Activated B cell treated with CpG ODN at 0.5 μM for 24 hours (primary cell): ENCODE measurements around the gene EPHA6. TPM values are rescaled to one million over a fixed set of nuclear protein-coding genes. Genes with fewer than 3 reads are reported as not detected.

Experiments
- ATAC-seq: fragments of 200-7000 bp; cut with Tn5 transposase; one replicate; pipeline ENCODE4 v1.10.0; 2021; ENCODE audit warnings: low read depth, mild to moderate bottlenecking, moderate library complexity
- CTCF ChIA-PET: fragments of 350-600 bp; sonication (Branson Sonifier 250); formaldehyde crosslinking; loops from one replicate; lab custom pipeline; 2021; ENCODE audit warnings: antibody characterized with exemption; lab: Charles Lee
- POLR2A ChIA-PET: fragments of 350-600 bp; sonication (Branson Sonifier 250); formaldehyde crosslinking; loops from one replicate; lab custom pipeline; 2021; ENCODE audit warnings: antibody characterized with exemption; lab: Charles Lee
- DNase-seq: peaks from one replicate; pipeline ENCODE4 v3.0.0; 2022
- H3K27ac Mint-ChIP-seq: one replicate; pipeline ENCODE4 v1.8.0; 2020; ENCODE audit warnings: mixed read lengths
- H3K27me3 Mint-ChIP-seq: one replicate; pipeline ENCODE4 v1.8.0; 2021; ENCODE audit warnings: mixed read lengths
- H3K36me3 Mint-ChIP-seq: one replicate; pipeline ENCODE4 v1.8.0; 2021; ENCODE audit warnings: low read depth, mixed read lengths
- H3K4me1 Mint-ChIP-seq: one replicate; pipeline ENCODE4 v1.8.0; 2021; ENCODE audit warnings: mixed read lengths
- H3K4me3 Mint-ChIP-seq: one replicate; pipeline ENCODE4 v1.8.0; 2020; ENCODE audit warnings: mild to moderate bottlenecking, mixed read lengths
- H3K9me3 Mint-ChIP-seq: one replicate; pipeline ENCODE4 v1.8.0; 2020; ENCODE audit warnings: mixed read lengths
- CTCF ChIP-seq: fragments of 200-600 bp; IDR thresholded peaks from one replicate; pipeline ENCODE4 v1.8.0; 2022; ENCODE audit warnings: antibody characterized with exemption, mild to moderate bottlenecking
- intact Hi-C: fragments of 100-400 bp; cut with micrococcal nuclease; formaldehyde crosslinking; loops from one replicate; pipeline ENCODE4 v1.15.1; 2024
- total RNA-seq: library from RNA; stranded (reverse); gene quantifications from 2 replicates; pipeline ENCODE4 v1.2.3, GENCODE V29; 2022

The EPHA6 gene
- total RNA-seq, 1 donor from 2014 or later, result not detected

- no peak for TF ChIP-seq CTCF
- ATAC-seq (no peak), DNase-seq (no peak)
- Mint-ChIP-seq H3K27ac (no peak overlapping the region), H3K4me1 (no peaks in the 10 kb centered on the region), H3K4me3 (no peak overlapping the region), H3K9me3 (no peaks in the 10 kb centered on the region), H3K27me3 (no peaks in the 10 kb centered on the region), H3K36me3 (no peaks in the 10 kb centered on the region)
- POLR2A ChIA-PET, result no interaction called here
- intact Hi-C loops, result no loop called here
- CTCF ChIA-PET, result no interaction called here
Measured at GRCh38 chr3:97241417-97241816, 427.0 kb downstream of the EPHA6 start.

GRCh38 chr3:97245201-97245910, 431.0 kb downstream of the EPHA6 start:
- no peaks in the 10 kb centered on the region for H3K4me1 Mint-ChIP-seq
- ChIA-PET CTCF (no interaction called here), POLR2A (no interaction called here)
- ATAC-seq (no peak), DNase-seq (no peak)
- H3K27me3 Mint-ChIP-seq, result no peaks in the 10 kb centered on the region
- intact Hi-C loops, result no loop called here
- no peaks in the 10 kb centered on the region for H3K9me3 Mint-ChIP-seq
- no peak for TF ChIP-seq CTCF
- no peak overlapping the region for H3K4me3 Mint-ChIP-seq
- H3K36me3 Mint-ChIP-seq, result no peaks in the 10 kb centered on the region
- H3K27ac Mint-ChIP-seq, result no peak overlapping the region

GRCh38 chr3:97256060-97256459, 441.7 kb downstream of the EPHA6 start:
- Mint-ChIP-seq H3K4me1 (no peaks in the 10 kb centered on the region), H3K36me3 (no peaks in the 10 kb centered on the region), H3K4me3 (no peak overlapping the region), H3K9me3 (no peaks in the 10 kb centered on the region), H3K27ac (no peak overlapping the region), H3K27me3 (no peaks in the 10 kb centered on the region)
- no peak for TF ChIP-seq CTCF
- POLR2A ChIA-PET, result no interaction called here
- CTCF ChIA-PET, result no interaction called here
- DNase-seq, result no peak
- intact Hi-C loops, result no loop called here
- ATAC-seq, result no peak

GRCh38 chr3:97257942-97258697, 443.7 kb downstream of the EPHA6 start:
- no peaks in the 10 kb centered on the region for H3K9me3 Mint-ChIP-seq
- ATAC-seq (no peak), DNase-seq (no peak)
- H3K27me3 Mint-ChIP-seq, result no peaks in the 10 kb centered on the region
- no peak overlapping the region for H3K4me3 Mint-ChIP-seq
- TF ChIP-seq CTCF, result no peak
- ChIA-PET CTCF (no interaction called here), POLR2A (no interaction called here)
- H3K4me1 Mint-ChIP-seq, result no peaks in the 10 kb centered on the region
- H3K36me3 Mint-ChIP-seq, result no peaks in the 10 kb centered on the region
- H3K27ac Mint-ChIP-seq, result no peak overlapping the region
- intact Hi-C loops, result no loop called here

GRCh38 chr3:97259263-97259662, 444.9 kb downstream of the EPHA6 start:
- Mint-ChIP-seq H3K4me1 (no peaks in the 10 kb centered on the region), H3K27me3 (no peaks in the 10 kb centered on the region), H3K9me3 (peaks cover 2% of the 10 kb centered on the region), H3K36me3 (no peaks in the 10 kb centered on the region), H3K4me3 (no peak overlapping the region), H3K27ac (no peak overlapping the region)
- ChIA-PET POLR2A (no interaction called here), CTCF (no interaction called here)
- ATAC-seq, result no peak
- intact Hi-C loops, result no loop called here
- no peak for TF ChIP-seq CTCF
- DNase-seq, result no peak
